ENCODE measurements around the gene FRG2B.
"Not testable (repeated sequence)": the region's sequence is repeated elsewhere in the genome, so short reads cannot be mapped to it uniquely, and the experiment has no call there.

Gene FRG2B

DNA sequence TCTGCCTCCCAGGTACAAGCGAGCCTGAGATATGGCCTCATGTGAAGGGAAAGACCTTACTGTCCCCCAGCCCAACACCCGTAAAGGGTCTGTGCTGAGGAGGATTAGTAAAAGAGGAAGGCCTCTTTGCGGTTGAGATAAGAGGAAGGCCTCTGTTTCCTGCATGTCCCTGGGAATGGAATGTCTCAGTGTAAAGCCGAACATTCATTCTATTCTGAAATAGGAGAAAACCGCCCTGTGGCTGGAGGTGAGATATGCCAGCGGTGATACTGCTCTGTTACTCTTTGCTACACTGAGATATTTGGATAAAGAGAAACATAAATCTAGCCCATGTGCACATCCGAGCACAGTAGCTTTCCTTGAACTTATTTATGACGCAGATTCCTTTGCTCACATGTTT is 26.7 kb downstream of the FRG2B start:
- not testable (repeated sequence) for DNase-seq (ENCODE audit: low read depth in 2 of 2)

DNA sequence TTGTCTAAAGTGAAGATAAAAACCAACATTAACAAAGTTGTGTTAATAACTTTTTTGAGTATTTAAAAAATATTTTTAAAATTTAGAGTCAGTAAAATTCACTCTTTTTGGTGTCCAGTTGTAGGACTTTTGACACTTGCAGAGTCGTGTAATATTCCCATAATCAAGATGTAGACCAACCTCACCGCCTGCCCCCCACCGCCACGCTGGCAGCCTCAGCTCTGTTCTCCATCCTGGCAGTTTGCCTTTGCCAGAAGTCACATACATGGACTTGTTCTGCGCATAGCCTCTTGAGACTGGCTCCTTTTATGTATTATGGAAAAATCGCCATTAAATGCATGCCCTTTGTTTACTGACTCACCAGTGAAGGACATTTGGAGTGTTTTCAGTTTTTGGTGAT is 33.9 kb downstream of the FRG2B start:
- DNase-seq (ENCODE audit: low read depth in 2 of 2): no peak

- no peak for DNase-seq (ENCODE audit: low read depth in 2 of 2)
Observed at GRCh38 chr10:133590970-133591359, 35.6 kb downstream of the FRG2B start.

DNA sequence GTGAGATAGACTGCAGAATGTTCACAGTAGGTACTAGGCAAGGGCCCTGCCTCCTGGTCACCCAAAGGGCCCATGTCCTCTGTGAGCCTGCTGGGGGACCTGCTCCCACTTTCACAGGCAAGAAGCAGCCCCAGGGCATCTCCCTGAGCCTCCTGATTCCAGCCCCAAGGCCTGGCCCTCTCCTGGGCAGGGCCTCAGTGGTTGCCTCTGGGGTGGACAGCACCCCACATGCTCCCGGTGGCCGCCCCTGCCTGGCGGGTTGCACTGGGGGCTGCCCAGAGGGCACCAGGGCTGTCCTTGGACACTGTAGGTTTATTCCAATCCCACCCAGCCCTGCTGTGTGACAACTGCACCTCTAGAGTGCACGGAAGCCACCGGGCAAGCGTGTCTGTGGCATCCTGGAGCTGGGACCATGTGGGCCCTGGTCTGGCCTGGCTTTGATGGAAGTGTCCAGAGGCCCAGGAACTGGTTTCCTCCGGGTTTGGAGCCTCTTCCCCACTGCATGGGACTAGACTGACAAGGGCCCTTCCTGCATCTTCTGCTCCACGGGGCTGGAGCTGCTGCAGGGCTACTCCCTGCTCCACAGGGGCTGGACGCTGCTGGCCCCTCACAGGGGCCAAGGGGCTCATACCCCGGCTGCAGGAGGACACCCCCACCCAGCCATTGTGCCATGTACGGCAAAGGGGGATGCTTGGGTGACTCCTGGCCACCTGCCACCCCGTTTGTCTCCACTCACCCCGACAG is 36.2 kb downstream of the FRG2B start:
- no peak for DNase-seq (ENCODE audit: low read depth in 2 of 2)

- DNase-seq (ENCODE audit: low read depth in 2 of 2): not testable (repeated sequence)
Observed at GRCh38 chr10:133577037-133577436, 49.6 kb downstream of the FRG2B start.
